ENCODE results near the gene ZFR. TPM values are rescaled to one million over a fixed set of nuclear protein-coding genes. Genes with fewer than 3 reads are reported as not detected.

Gene ZFR
- polyA plus RNA-seq, 3 donors: 29.8 to 81.8 (median 62.3) TPM

- WGBS (ENCODE audit: insufficient coverage): 87% methylated on average over 5 of the region's 7 CpGs
- Mint-ChIP-seq H3K4me3 (no peak overlapping the region), H3K9me3 (peaks cover 0 to 2% (median 0%) of the 10 kb centered on the region in 7 donors), H3K4me1 (no peaks in the 10 kb centered on the region), H3K36me3 (no peaks in the 10 kb centered on the region), H3K27ac (no peak overlapping the region), H3K27me3 (ENCODE audit: low read depth in 3 of 3) (peaks cover 0 to 3% (median 1%) of the 10 kb centered on the region in 3 donors)
- Histone ChIP-seq H3K9me3 (replicated peaks in 1 of 2; ENCODE audit: control insufficient read depth in 1 of 2, insufficient read depth in 1 of 2, low read length in 2 of 2) (no peaks in the 10 kb centered on the region), H3K27me3 (ENCODE audit: control insufficient read depth in 2 of 2, insufficient read depth in 2 of 2, low read length in 2 of 2) (no peaks in the 10 kb centered on the region), H3K4me3 (replicated peaks in 1 of 3; ENCODE audit: low read depth in 2 of 3, low read length in 3 of 3) (no peak overlapping the region), H3K27ac (ENCODE audit: low read depth in 1 of 2, low read length in 2 of 2) (no peak overlapping the region), H3K36me3 (replicated peaks in 1 of 2; ENCODE audit: control insufficient read depth in 1 of 2, insufficient read depth in 2 of 2, low read length in 2 of 2) (no peaks in the 10 kb centered on the region), H3K4me2 (replicated peaks; ENCODE audit: extremely low read depth, low read length, poor library complexity, severe bottlenecking) (no peak overlapping the region), H3K79me2 (ENCODE audit: insufficient read depth, low read length) (no peaks in the 10 kb centered on the region), H2AFZ (ENCODE audit: insufficient read depth, low read depth, low read length, poor library complexity, severe bottlenecking) (no peak overlapping the region), H3K9ac (ENCODE audit: insufficient read depth, low read length, poor library complexity, severe bottlenecking) (no peak overlapping the region), H3K4me1 (ENCODE audit: control insufficient read depth in 1 of 2, insufficient read depth in 2 of 2, low read length in 2 of 2) (no peaks in the 10 kb centered on the region), H4K20me1 (ENCODE audit: insufficient read depth, low read length) (no peaks in the 10 kb centered on the region)
- no peak for TF ChIP-seq CTCF (IDR thresholded peaks at IDR 0.05)
- no peak for DNase-seq
- intact Hi-C loops (cut with micrococcal nuclease): no loop called here
These were observed 28.5 kb upstream of the ZFR start for GRCh38 chr5:32473072-32473471.

- Histone ChIP-seq H3K4me3 (replicated peaks in 1 of 3; ENCODE audit: low read depth in 2 of 3, low read length in 3 of 3) (no peak overlapping the region), H3K4me2 (replicated peaks; ENCODE audit: extremely low read depth, low read length, poor library complexity, severe bottlenecking) (no peak overlapping the region), H4K20me1 (ENCODE audit: insufficient read depth, low read length) (no peaks in the 10 kb centered on the region), H3K36me3 (replicated peaks in 1 of 2; ENCODE audit: control insufficient read depth in 1 of 2, insufficient read depth in 2 of 2, low read length in 2 of 2) (no peaks in the 10 kb centered on the region), H2AFZ (ENCODE audit: insufficient read depth, low read depth, low read length, poor library complexity, severe bottlenecking) (no peak overlapping the region), H3K9me3 (replicated peaks in 1 of 2; ENCODE audit: control insufficient read depth in 1 of 2, insufficient read depth in 1 of 2, low read length in 2 of 2) (no peaks in the 10 kb centered on the region), H3K27me3 (ENCODE audit: control insufficient read depth in 2 of 2, insufficient read depth in 2 of 2, low read length in 2 of 2) (no peaks in the 10 kb centered on the region), H3K79me2 (ENCODE audit: insufficient read depth, low read length) (no peaks in the 10 kb centered on the region), H3K4me1 (ENCODE audit: control insufficient read depth in 1 of 2, insufficient read depth in 2 of 2, low read length in 2 of 2) (no peaks in the 10 kb centered on the region), H3K27ac (ENCODE audit: low read depth in 1 of 2, low read length in 2 of 2) (no peak overlapping the region), H3K9ac (ENCODE audit: insufficient read depth, low read length, poor library complexity, severe bottlenecking) (no peak overlapping the region)
- no peak for TF ChIP-seq CTCF (IDR thresholded peaks at IDR 0.05)
- H3K4me3 Mint-ChIP-seq: no peak overlapping the region
- intact Hi-C loops (cut with micrococcal nuclease): no loop called here
- DNase-seq: no peak
- no peaks in the 10 kb centered on the region for H3K4me1 Mint-ChIP-seq
- peaks cover 0 to 2% (median 0%) of the 10 kb centered on the region in 7 donors for H3K9me3 Mint-ChIP-seq
- WGBS (ENCODE audit: insufficient coverage): 100% methylated on average over 1 of the region's 2 CpGs
- no peak overlapping the region for H3K27ac Mint-ChIP-seq
- no peaks in the 10 kb centered on the region for H3K36me3 Mint-ChIP-seq
- peaks cover 0 to 3% (median 1%) of the 10 kb centered on the region in 3 donors for H3K27me3 Mint-ChIP-seq (ENCODE audit: low read depth in 3 of 3)
These were observed 27.2 kb upstream of the ZFR start for GRCh38 chr5:32471784-32472183.

Measured in CD14-positive monocyte (primary cell).